SU-DHL-6 (cell line): ENCODE measurements around the gene CTTNBP2NL.

Source experiments
- CTCF ChIP-seq: fragments of 200-600 bp; sonication (generic); IDR thresholded peaks from one replicate; pipeline ENCODE4 v1.5.1; 2017; ENCODE audit warnings: antibody characterized with exemption, mild to moderate bottlenecking, low read length, moderate library complexity; ENCODE audit not compliant: insufficient read depth, poor library complexity, severe bottlenecking
- EZH2phosphoT487 ChIP-seq: fragments of 200-600 bp; sonication (generic), shearing (Covaris generic); conservative IDR thresholded peaks from 2 replicates; pipeline ENCODE4 v1.6.1; 2018; ENCODE audit warnings: mild to moderate bottlenecking, antibody characterized with exemption, low read length, moderate library complexity, mixed read lengths

GRCh38 chr1:112461200-112461871 is 65.3 kb downstream of the CTTNBP2NL start:
- no peak for TF ChIP-seq CTCF
- no peak for TF ChIP-seq EZH2phosphoT487
